Skeletal muscle satellite cell (primary cell): ENCODE measurements around the gene LRCH2. TPM values are rescaled to one million over a fixed set of nuclear protein-coding genes. Genes with fewer than 3 reads are reported as not detected.

Experiments
- H3K27me3 ChIP-seq: 2 replicates; pipeline ENCODE4 v1.7.0; 2013; ENCODE audit warnings: low read length; ENCODE audit not compliant: control insufficient read depth, insufficient read depth
- H3K36me3 ChIP-seq: 2 replicates; pipeline ENCODE4 v1.7.0; 2013; ENCODE audit warnings: mild to moderate bottlenecking, control low read depth, low read length; ENCODE audit not compliant: insufficient read depth
- H3K4me1 ChIP-seq: 2 replicates; pipeline ENCODE4 v1.7.0; 2013; ENCODE audit warnings: low read length; ENCODE audit not compliant: control insufficient read depth, insufficient read depth
- H3K4me2 ChIP-seq: 2 replicates; pipeline ENCODE4 v1.7.0; 2013; ENCODE audit warnings: mild to moderate bottlenecking, low read length
- H3K4me3 ChIP-seq: 2 replicates; pipeline ENCODE4 v1.7.0; 2013; ENCODE audit warnings: low read length
- H3K9ac ChIP-seq: 2 replicates; pipeline ENCODE4 v1.7.0; 2013; ENCODE audit warnings: mild to moderate bottlenecking, low read depth, low read length, moderate library complexity
- H3K9me3 ChIP-seq: replicated peaks from 2 replicates; pipeline ENCODE4 v1.7.0; 2013; ENCODE audit warnings: mild to moderate bottlenecking, control low read depth, low read length
- total RNA-seq: library from RNA; depleted of rRNA; stranded (reverse); fragments of >200 nt; gene quantifications from 2 replicates; pipeline ENCODE4 v1.2.3, GENCODE V29; 2012; rRNA removed

The LRCH2 gene, protein sequence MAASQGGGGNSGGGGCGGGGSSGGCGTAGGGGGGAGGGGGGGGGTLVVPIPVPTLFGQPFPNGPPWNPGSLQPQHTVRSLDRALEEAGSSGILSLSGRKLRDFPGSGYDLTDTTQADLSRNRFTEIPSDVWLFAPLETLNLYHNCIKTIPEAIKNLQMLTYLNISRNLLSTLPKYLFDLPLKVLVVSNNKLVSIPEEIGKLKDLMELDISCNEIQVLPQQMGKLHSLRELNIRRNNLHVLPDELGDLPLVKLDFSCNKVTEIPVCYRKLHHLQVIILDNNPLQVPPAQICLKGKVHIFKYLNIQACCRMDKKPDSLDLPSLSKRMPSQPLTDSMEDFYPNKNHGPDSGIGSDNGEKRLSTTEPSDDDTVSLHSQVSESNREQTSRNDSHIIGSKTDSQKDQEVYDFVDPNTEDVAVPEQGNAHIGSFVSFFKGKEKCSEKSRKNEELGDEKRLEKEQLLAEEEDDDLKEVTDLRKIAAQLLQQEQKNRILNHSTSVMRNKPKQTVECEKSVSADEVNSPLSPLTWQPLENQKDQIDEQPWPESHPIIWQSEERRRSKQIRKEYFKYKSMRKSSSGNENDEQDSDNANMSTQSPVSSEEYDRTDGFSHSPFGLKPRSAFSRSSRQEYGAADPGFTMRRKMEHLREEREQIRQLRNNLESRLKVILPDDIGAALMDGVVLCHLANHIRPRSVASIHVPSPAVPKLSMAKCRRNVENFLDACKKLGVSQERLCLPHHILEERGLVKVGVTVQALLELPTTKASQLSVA
- total RNA-seq, result 3.0 and 3.3 TPM in 2 replicates

DNA sequence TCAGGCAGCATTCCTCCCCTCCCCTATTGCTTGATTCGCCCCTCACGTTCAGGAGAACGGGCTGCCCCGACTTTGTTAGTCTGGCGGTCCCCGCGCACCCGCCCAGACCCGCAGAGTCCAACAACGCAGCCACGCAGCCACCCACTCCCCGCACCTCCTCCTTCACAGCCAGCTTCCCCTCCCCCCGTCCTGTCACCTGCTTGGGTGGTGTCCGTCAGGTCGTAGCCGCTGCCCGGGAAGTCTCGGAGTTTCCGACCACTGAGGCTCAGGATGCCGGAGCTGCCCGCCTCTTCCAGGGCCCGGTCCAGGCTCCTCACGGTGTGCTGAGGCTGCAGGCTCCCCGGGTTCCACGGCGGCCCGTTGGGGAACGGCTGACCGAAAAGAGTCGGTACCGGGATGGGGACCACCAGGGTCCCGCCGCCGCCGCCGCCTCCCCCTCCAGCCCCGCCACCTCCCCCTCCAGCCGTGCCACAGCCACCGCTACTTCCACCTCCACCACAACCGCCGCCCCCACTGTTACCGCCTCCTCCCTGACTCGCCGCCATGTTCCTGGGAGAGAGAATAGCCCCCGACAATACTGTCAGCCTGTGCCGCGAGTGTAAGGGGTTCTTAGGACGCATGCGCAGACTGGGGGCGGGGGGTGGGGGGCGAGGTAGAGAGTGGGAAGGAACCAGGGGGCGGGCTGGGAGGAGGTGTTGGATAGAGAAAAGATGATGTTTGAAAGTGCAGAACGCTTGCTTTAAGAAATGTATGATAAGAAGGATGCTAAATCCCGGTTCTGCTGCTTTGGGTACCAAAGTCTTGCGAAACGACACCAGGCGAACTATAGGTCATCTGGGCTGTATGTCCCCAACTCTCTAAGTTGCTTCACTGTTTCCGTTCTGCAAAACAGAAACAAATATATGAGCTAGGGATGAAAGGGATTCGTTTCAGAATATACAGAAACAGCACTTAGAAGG is at the start of gene LRCH2:
TSS of gene LRCH2 (minus strand) at position 600 of the 959 bp plus-strand sequence. CDS start at position 545, 55 bp downstream.
- H3K4me3 ChIP-seq, result peak within 1 kb of the TSS; percentile 67
- peak within 1 kb of the TSS; percentile 76 for H3K4me2 ChIP-seq
- H3K9ac ChIP-seq, result peak within 1 kb of the TSS; percentile 18

DNA sequence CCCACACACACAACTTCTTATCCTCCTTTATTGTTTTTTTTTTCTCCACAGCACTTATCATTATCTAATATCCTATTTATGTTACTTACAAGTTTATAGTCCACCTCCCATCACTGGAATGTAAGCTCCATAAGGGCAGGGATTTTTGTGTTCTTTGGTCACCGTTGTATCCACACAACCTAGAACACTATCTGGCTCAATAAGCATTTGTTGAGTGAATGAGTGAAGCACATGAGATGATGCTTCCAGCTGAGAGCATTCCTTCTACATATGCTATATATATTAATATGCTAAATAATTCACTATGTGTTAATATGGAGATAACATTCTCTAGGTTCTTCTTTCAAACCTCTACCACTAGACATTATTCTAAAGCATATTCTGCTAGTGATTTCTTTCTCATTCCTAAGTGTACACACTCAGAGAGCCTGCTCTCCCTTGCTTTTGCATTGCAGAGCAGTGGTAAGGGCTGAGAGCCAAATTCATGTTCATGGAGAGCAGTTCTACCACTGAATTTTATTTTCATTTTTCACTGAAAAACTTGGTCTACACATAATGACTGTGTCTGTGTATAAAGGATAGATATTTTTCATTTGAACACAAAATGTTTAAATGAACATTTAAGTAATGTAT is 35.3 kb upstream of the LRCH2 start:
- Histone ChIP-seq H3K4me3 (no peak overlapping the region), H3K27me3 (peaks cover 20% of the 10 kb centered on the region), H3K9me3 (no peaks in the 10 kb centered on the region), H3K36me3 (no peaks in the 10 kb centered on the region), H3K9ac (no peak overlapping the region), H3K4me1 (no peaks in the 10 kb centered on the region), H3K4me2 (no peak overlapping the region)

More for the DNA sequence above, at the start of gene LRCH2:
- H3K27me3 ChIP-seq, result peaks cover 29% of the 10 kb centered on the region
- H3K9me3 ChIP-seq, result no peaks in the 10 kb centered on the region
- no peaks in the 10 kb centered on the region for H3K36me3 ChIP-seq
- H3K4me1 ChIP-seq, result no peaks in the 10 kb centered on the region

DNA sequence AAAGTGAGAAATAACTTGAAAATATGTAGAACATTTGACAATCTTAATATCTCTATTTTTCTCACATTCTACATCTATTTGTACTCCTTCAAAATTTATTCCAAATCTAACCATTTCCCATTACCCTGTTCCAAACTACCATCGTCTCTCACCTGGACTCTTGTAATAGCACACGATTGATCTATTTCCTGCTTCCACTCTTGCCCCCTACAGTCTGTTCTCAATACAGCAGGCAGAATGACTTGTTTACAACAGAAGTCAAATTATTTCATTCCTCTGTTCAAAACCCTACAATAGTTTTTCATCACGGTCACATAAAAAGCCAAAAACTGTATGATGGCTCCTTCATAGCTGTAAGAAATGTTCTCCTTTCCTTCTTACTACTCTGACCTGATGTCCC is 34.5 kb upstream of the LRCH2 start:
- Histone ChIP-seq H3K36me3 (no peaks in the 10 kb centered on the region), H3K4me2 (no peak overlapping the region), H3K9ac (no peak overlapping the region), H3K9me3 (no peaks in the 10 kb centered on the region), H3K4me3 (no peak overlapping the region), H3K4me1 (no peaks in the 10 kb centered on the region), H3K27me3 (peaks cover 20% of the 10 kb centered on the region)

DNA sequence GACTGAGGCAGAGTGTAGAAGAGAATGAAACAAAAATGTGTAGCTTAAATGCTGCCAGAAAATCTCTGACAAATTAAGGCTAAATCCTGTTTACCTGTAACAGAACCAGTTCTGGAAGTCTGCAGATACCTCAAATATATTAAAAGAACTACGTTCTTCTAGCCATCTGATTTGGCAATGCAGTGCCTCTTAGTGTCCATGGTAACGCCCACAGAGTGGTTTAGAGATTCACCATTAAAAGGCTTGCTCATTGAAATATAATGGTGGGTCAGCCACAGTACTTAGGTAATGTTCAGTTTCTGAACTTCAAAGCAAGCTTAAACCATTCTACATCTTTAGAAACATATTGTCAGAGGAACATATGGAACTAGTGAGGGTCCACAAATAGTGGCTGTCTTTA is 32.4 kb upstream of the LRCH2 start:
- Histone ChIP-seq H3K9me3 (no peaks in the 10 kb centered on the region), H3K4me2 (no peak overlapping the region), H3K4me3 (no peak overlapping the region), H3K9ac (no peak overlapping the region), H3K36me3 (no peaks in the 10 kb centered on the region), H3K27me3 (peaks cover 28% of the 10 kb centered on the region), H3K4me1 (no peaks in the 10 kb centered on the region)

DNA sequence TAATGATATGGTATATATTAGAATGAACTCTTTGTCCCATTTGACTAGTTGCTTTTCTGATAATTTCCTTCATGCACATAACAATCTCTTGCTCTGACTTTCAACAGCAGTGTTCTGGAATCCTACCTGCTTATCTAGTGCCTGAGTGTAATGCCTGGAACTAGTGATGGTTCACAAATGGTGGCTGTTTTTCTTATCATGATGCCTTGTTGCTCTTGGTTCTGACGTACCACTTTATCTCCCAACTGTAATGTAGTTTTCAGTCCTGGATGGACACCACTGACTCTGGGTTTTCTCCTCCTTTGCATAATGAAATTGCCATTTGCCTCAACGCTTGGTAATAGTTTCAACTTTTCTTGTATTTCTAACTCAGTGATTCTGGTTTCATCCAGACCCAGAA is 30.1 kb upstream of the LRCH2 start:
- H3K4me1 ChIP-seq, result no peaks in the 10 kb centered on the region
- no peak overlapping the region for H3K4me2 ChIP-seq
- H3K9me3 ChIP-seq, result no peaks in the 10 kb centered on the region
- no peaks in the 10 kb centered on the region for H3K36me3 ChIP-seq
- no peak overlapping the region for H3K9ac ChIP-seq
- H3K4me3 ChIP-seq, result no peak overlapping the region
- H3K27me3 ChIP-seq, result peaks cover 32% of the 10 kb centered on the region

DNA sequence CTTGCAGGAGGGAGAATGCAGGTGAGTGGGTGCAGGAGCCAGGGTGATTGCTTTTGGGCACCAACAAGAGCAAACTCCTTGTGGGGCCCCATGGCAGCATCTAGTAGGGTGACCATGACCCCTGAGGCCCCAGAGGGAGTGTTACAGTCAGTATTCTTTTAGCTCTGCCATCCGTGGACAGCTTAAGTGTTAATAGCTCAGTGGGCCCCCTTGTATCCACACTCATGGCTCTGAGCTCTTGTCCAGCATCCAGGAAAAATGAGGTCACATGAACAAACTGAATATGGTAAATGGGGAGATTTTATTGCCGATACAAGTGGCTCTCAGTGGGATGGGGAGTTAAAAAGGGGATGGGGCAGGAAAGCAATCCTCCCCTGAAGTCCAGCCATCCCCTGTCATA is 27.3 kb upstream of the LRCH2 start:
- no peak overlapping the region for H3K4me2 ChIP-seq
- no peaks in the 10 kb centered on the region for H3K4me1 ChIP-seq
- H3K36me3 ChIP-seq, result no peaks in the 10 kb centered on the region
- H3K27me3 ChIP-seq, result peaks cover 39% of the 10 kb centered on the region
- H3K9me3 ChIP-seq, result no peaks in the 10 kb centered on the region
- H3K9ac ChIP-seq, result no peak overlapping the region
- H3K4me3 ChIP-seq, result no peak overlapping the region

DNA sequence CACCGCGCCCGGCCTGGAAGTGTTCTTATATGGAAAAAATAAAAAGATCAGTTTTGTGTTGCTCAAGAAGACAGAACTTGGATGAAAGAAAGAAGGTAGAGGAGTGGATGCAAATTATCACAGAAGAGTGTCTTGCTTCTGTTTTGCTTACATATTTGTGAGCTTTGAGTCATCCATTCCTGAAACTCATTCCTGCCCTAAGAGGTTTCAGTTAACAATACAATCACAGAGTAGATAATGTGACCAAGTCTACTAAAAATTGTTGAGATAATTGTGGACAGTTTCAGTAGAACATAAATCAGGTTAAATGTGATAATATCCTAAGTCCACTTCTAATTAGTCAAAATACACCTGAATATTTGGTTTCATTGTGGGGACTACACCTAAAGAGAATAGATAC is 26.4 kb upstream of the LRCH2 start:
- Histone ChIP-seq H3K4me1 (no peaks in the 10 kb centered on the region), H3K27me3 (peaks cover 35% of the 10 kb centered on the region), H3K4me3 (no peak overlapping the region), H3K9me3 (no peaks in the 10 kb centered on the region), H3K9ac (no peak overlapping the region), H3K4me2 (no peak overlapping the region), H3K36me3 (no peaks in the 10 kb centered on the region)

DNA sequence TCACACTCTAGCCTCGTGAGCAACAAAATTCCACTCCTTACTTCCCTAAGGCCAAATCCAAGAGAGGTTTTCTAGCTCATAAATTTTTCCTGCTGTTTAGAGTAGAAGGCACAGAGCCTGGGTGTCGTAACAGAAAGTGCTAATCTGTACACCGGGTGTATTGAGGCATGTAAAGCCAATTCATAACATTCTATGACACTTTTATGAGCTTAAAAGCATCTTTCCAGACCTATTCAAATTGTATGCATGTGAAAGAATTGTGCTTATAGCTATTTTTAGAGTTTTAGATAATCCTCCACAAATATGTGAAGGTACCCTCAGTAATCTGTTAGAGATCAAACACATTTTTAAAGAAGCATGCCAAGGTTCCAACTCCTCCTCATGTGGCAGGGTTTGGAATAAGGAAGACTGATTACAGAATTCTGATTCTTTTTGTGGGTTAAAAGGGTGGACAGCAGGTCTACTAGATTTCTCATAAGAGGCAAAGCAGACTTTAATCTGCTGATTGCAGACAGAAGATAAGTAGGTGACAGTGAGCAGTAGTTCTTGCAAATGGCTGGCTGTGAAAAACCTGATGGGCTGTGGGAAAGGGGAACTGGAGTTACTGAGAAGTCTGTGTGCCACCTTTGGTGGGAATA is 25.5 kb upstream of the LRCH2 start:
- no peak overlapping the region for H3K4me3 ChIP-seq
- H3K27me3 ChIP-seq, result peaks cover 32% of the 10 kb centered on the region
- no peak overlapping the region for H3K4me2 ChIP-seq
- no peak overlapping the region for H3K9ac ChIP-seq
- no peaks in the 10 kb centered on the region for H3K4me1 ChIP-seq
- no peaks in the 10 kb centered on the region for H3K36me3 ChIP-seq
- no peaks in the 10 kb centered on the region for H3K9me3 ChIP-seq

DNA sequence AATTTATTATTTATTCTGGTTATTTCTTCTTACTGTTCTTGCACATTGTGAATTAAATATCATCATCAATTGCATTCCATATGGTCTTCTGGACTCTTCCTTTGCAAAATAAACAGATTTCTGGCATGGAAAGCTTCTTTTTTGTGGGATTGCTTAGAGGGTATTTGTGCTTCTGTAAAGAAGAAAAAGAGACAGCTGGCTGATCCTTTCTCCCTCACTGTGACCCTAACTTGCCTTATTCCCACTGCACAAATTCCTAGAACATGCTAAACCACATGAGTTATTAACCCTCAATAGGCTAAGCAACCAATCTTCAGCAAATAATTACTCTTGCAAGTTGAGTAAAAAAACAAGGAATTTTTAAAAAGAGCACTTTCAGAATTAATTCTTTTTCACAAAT is 23.8 kb upstream of the LRCH2 start:
- Histone ChIP-seq H3K27me3 (peaks cover 28% of the 10 kb centered on the region), H3K36me3 (no peaks in the 10 kb centered on the region), H3K4me3 (no peak overlapping the region), H3K9ac (no peak overlapping the region), H3K4me1 (no peaks in the 10 kb centered on the region), H3K4me2 (no peak overlapping the region), H3K9me3 (no peaks in the 10 kb centered on the region)

DNA sequence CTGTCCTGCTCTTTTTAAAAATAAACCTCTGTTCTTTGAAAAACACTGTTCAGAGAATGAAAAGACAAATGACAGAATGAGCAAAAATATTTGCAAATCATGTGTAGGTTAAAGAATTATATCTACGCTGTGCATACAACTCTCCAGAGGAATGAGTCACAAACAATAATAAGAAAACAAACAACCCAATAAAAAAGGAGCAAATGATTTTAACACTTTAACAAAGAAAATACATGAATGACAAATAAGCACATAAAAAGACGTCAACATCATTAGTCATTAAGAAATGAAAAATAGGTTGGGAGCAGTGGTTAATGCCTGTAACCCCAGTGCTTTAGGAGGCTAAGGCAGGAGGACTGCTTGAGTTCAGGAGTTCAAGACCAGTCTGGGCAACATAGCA is 21.1 kb upstream of the LRCH2 start:
- H3K9me3 ChIP-seq, result no peaks in the 10 kb centered on the region
- H3K4me1 ChIP-seq, result no peaks in the 10 kb centered on the region
- no peak overlapping the region for H3K9ac ChIP-seq
- H3K4me2 ChIP-seq, result no peak overlapping the region
- no peak overlapping the region for H3K4me3 ChIP-seq
- H3K36me3 ChIP-seq, result no peaks in the 10 kb centered on the region
- H3K27me3 ChIP-seq, result peaks cover 31% of the 10 kb centered on the region
